NCI-H82 treated with DMSO at 0.1 percent for 48 hours (cell line): Measurements from ENCODE around the gene R3HDM2.
A peak's percentile ranks its signal among the peaks of the same experiment; 100 is the strongest.
"Not testable (repeated sequence)": the region's sequence is repeated elsewhere in the genome, so short reads cannot be mapped to it uniquely, and the experiment has no call there.

Experiments used
- DNase-seq: peaks from one replicate; lab custom pipeline; 2025; ENCODE audit not compliant: unreplicated experiment; lab: John Stamatoyannopoulos, UW

The R3HDM2 gene

GRCh38 chr12:57454213-57454565, 23.3 kb upstream of the R3HDM2 start:
- no peak for DNase-seq

GRCh38 chr12:57452937-57453509, 22.2 kb upstream of the R3HDM2 start:
- DNase-seq, result peak; percentile 74

- peak; percentile 96 for DNase-seq
Observed at GRCh38 chr12:57452181-57452936, 21.5 kb upstream of the R3HDM2 start.

- no peak for DNase-seq
Observed at GRCh38 chr12:57451233-57451778, 20.5 kb upstream of the R3HDM2 start.

GRCh38 chr12:57450057-57450456, 19.2 kb upstream of the R3HDM2 start:
- DNase-seq, result no peak

- DNase-seq, result no peak
Observed at GRCh38 chr12:57449375-57449774, 18.5 kb upstream of the R3HDM2 start.

- DNase-seq, result no peak
Observed at GRCh38 chr12:57448669-57449068, 17.8 kb upstream of the R3HDM2 start.

GRCh38 chr12:57446292-57446960, 15.6 kb upstream of the R3HDM2 start:
- DNase-seq, result no peak

- no peak for DNase-seq
Observed at GRCh38 chr12:57444744-57445143, 13.9 kb upstream of the R3HDM2 start.

- not testable (repeated sequence) for DNase-seq
Observed at GRCh38 chr12:57444337-57444736, 13.5 kb upstream of the R3HDM2 start.

GRCh38 chr12:57441846-57442427, 11.1 kb upstream of the R3HDM2 start:
- DNase-seq, result no peak

- DNase-seq, result not testable (repeated sequence)
Observed at GRCh38 chr12:57441393-57441792, 10.6 kb upstream of the R3HDM2 start.

- no peak for DNase-seq
Observed at GRCh38 chr12:57439762-57440266, 9.0 kb upstream of the R3HDM2 start.

- DNase-seq, result no peak
Observed at GRCh38 chr12:57438400-57438799, 7.6 kb upstream of the R3HDM2 start.

- no peak for DNase-seq
Observed at GRCh38 chr12:57435293-57435692, 4.5 kb upstream of the R3HDM2 start.

GRCh38 chr12:57434517-57435223, 3.8 kb upstream of the R3HDM2 start, which contains the start of gene INHBC:
TSS of gene INHBC (plus strand) at chr12:57434784. CDS start at chr12:57434887, 103 bp downstream.
- DNase-seq, result no peak

- no peak for DNase-seq
Observed at GRCh38 chr12:57433370-57433769, 2.5 kb upstream of the R3HDM2 start.

GRCh38 chr12:57431654-57432188, 878 bp upstream of the R3HDM2 start:
- DNase-seq, result no peak

GRCh38 chr12:57430112-57430930, 522 bp downstream of the R3HDM2 start:
- DNase-seq, result no peak
